Right ventricle myocardium inferior (tissue), 1 donor: ENCODE data around the gene GPX1. TPM values are rescaled to one million over a fixed set of nuclear protein-coding genes. Genes with fewer than 3 reads are reported as not detected.
"Not testable (repeated sequence)": the region's sequence is repeated elsewhere in the genome, so short reads cannot be mapped to it uniquely, and the experiment has no call there.

ENCODE experiments used
- ATAC-seq: fragments of 200-7000 bp; cut with Tn5 transposase; one replicate; pipeline ENCODE4 v1.9.1; 2020; ENCODE audit warnings: mild to moderate bottlenecking, moderate library complexity
- DNase-seq: peaks from one replicate; pipeline ENCODE4 v3.0.0; 2021; ENCODE audit errors: missing footprints
- intact Hi-C: fragments of 100-400 bp; cut with DNase I; formaldehyde crosslinking; loops from one replicate; pipeline ENCODE4 v1.11.0; 2022
- long read RNA-seq: library from polyadenylated mRNA; unstranded; transcript quantifications from one replicate; pipeline ENCODE4 v2.0.0, GENCODE V29; 2021
- total RNA-seq: library from RNA; stranded (reverse); fragmentation: NEBNext Ultra II Directional; extraction: Animal tissue kit (Norgen Biotek cat#: 25700); gene quantifications from one replicate; pipeline ENCODE4 v1.2.1, GENCODE V29; 2021
- donor health status: DM: no; HTN: yes; CAD: no; lungs with severe emphysema.

Gene GPX1
- 136 TPM for total RNA-seq
- long read RNA-seq, transcript GPX1-201 (1 exons, 1,135 nt), result minor isoform, 20 of 86 reads
- long read RNA-seq, transcript GPX1-202 (2 exons, 1,151 nt), result major isoform, 66 of 86 reads
- long read RNA-seq, partial matches to known transcripts, result 0 of 86 reads
- long read RNA-seq, other reads (novel, unspliced or antisense), result 0 of 86 reads

DNA sequence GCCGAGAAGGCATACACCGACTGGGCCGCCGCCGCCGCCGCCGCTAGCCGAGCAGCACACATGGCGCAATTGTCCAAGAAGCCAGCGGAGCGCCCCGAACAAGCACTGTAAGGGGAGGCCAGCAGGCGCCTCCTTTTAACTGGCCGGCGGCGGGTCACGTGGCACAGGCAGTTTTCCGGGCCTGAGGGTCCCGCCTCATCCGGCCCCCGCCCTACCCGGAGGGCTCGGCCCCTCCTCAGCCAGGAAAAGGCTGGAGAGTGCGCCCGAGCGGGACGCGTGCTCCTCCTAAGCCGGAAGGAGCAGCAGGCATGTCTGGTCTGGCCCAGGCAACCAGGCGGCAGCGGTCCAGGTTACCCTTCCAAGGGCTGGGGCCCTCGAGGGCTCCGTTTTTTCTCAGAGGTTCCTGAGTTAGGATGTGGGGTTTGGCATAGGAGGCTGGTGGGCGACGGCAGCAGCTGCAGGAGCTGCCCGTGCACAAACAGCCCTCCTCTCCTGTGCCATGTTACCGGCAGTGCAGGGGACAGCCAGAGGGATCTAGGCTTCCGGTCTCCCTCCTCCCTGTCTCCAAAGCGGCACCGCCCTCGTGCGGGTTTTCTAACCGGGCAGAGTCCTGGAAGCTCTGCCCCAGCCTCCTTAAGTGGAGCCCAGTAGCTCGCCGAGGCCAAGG is at the start of gene GPX1:
Gene GPX1 (minus strand): TSS at position 137 of the 667 bp plus-strand sequence. CDS start 75 bp downstream, at position 62.
- ATAC-seq (peak; percentile 96), DNase-seq (peak; percentile 97)
- intact Hi-C loops, result loop anchor here (5.0 kb wide), 2 partner anchors 54 to 186 kb away; partner anchors contain the start of genes KLHDC8B, RHOA and TCTA

DNA sequence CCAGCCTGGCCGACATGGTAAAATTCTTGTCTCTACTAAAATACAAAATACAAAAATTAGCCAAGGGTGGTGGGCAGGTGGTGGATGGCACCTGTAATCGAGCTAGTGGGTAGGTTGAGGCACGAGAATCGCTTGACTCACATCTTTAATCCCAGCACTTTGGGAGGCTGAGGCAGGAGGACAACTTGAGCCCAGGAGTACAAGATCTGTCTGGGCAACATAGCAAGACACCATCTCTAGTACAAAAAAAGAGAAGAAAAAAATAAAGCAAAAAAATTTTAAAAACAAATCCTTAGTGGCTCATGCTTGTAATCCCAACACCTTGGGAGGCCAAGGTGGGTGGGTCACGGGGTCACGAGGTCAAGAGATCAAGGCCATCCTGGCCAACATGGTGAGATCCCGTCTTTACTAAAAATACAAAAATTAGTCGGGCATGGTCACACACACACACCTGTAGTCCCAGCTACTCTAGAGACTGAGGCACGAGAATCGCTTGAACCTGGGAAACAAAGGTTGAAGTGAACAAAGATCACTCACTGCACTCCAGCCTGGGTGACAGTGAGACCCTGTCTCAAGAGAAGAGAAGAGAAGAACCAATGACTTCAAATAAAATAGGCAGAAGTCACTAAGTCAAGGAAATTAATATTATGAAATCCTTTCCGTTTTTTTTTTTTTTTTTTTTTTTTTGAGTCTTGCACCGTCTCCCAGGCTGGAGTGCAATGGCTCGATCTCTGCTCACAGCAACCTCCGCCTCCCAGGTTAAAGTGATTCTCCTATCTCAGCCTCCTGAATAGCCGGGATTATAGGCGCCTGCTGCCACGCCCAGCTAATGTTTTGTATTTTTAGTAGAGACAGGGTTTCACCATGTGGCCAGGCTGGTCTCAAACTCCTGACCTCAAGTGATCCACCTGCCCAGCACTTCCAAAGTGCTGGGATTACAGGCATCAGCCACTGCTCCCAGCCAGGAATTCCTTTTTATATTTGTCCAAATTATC is 48.7 kb upstream of the GPX1 start:
- ATAC-seq, result no peak
- no peak for DNase-seq
- intact Hi-C loops, result no loop called here

DNA sequence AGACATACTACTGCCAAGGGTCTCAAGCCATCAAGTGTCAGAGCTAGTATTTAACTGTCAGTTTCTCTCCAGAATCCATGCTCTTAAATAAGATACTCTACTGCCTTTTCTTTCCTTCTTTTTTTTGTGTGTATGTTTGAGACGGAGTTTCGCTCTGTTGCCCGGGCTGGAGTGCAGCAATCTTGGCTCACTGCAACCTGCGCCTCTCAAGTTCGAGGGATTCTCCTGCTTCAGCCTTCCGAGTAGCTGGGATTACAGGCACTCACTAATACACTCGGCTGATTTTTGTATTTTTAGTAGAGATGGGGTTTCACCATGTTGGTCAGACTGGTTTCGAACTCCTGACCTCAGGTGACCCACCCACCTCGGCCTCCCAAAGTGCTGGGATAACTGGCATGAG is 47.4 kb upstream of the GPX1 start:
- DNase-seq, intact Hi-C loops: not testable (repeated sequence)

DNA sequence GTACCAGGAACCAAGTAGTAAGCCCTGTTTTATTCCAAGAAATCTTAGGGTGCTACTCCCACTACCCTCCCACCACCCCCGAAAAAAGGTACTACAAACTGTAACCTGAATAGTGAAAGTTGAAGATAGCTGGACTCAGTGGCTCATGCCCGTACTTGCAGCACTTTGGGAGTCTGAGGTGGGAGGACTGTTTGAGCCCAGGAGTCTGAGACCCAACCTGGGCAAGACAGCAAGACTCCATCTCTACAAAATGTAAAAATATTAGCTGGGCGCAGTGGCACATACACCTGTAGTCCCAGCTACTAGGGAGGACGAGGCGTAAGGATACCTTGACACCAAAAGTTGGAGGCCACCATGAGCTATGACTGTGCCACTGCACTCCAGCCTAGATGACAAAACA is 45.7 kb upstream of the GPX1 start:
- ATAC-seq (no peak), DNase-seq (no peak)
- intact Hi-C loops, result no loop called here

More for the DNA sequence above, 47.4 kb upstream of the GPX1 start:
- peak; percentile 24 for ATAC-seq

GRCh38 chr3:49401766-49402165 is 43.6 kb upstream of the GPX1 start:
- ATAC-seq (no peak), DNase-seq (no peak)
- intact Hi-C loops, result no loop called here

DNA sequence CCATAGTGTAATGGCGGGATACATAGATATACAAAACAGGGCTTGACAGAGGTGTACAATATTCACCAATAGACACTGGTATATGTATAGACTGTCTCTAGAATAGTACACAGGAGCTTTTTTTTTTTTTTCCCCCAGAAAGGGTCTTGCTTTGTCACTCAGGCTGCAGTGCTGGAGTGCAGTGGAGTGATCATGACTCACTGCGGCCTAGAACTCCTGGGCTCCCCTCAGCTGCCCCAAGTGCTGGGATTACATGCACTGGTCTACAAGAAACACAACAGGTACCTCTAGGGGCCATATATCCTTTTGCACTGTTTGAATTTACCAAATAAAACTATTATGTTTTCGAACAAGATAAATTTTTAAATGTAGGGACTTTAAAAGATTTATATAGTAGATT is 41.3 kb upstream of the GPX1 start:
- intact Hi-C loops, result no loop called here
- ATAC-seq (no peak), DNase-seq (no peak)

DNA sequence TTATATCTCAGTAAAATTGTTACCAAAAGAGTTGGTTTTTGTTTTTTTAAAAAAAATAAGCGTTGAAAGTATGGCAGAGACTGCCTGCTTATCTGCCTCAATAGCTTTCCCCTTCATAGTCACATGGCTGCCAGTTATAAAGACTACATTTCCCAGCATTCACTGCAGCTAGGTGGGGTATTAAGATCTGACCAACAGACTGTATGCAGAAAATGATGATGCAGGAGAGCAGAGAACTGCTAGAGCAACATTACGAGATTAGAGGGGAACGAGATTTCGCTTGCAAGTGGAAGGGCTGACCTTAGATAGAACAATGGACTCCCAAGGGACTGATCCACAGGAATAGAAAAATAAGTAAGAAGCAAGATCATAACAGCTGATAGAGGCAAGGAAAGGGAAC is 39.3 kb upstream of the GPX1 start:
- ATAC-seq, result peak; percentile 50
- no peak for DNase-seq
- intact Hi-C loops, result no loop called here

GRCh38 chr3:49391310-49391709 is 33.2 kb upstream of the GPX1 start:
- ATAC-seq, intact Hi-C loops, DNase-seq: not testable (repeated sequence)

- ATAC-seq (no peak), DNase-seq (no peak)
- intact Hi-C loops, result no loop called here
Observed at GRCh38 chr3:49389297-49389696, 31.1 kb upstream of the GPX1 start.

GRCh38 chr3:49388289-49388820 is 30.2 kb upstream of the GPX1 start:
- intact Hi-C loops, result no loop called here
- DNase-seq (no peak), ATAC-seq (no peak)

DNA sequence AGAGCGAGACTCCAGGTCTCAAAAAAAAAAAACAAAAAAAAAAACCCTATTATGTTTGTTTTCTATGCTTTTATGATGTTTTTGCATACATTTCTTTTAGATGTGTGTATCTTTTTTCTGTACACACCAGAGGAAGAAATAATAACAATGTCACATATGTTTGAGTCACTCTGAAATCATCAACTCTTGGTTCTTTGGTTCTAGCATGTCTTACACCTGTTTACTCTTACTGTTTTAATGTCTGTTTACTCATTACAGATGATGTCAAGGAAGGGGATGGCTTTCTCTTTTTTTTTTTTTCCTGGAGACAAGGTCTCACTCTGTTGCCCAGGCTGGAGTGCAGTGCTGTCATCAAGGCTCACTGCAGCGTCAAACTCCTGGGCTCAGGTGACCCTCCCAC is 29.6 kb upstream of the GPX1 start:
- ATAC-seq (no peak), DNase-seq (no peak)
- intact Hi-C loops, result no loop called here

- intact Hi-C loops, result no loop called here
- ATAC-seq (no peak), DNase-seq (no peak)
Observed at GRCh38 chr3:49386056-49386756, 28.1 kb upstream of the GPX1 start.

GRCh38 chr3:49385617-49386016 is 27.5 kb upstream of the GPX1 start:
- intact Hi-C loops, result no loop called here
- ATAC-seq (no peak), DNase-seq (no peak)

GRCh38 chr3:49383387-49383786 is 25.2 kb upstream of the GPX1 start:
- DNase-seq (no peak), ATAC-seq (no peak)
- intact Hi-C loops, result no loop called here

- intact Hi-C loops, result no loop called here
- peak; percentile 61 for ATAC-seq
- no peak for DNase-seq
Observed at GRCh38 chr3:49378249-49378895, 20.2 kb upstream of the GPX1 start.

DNA sequence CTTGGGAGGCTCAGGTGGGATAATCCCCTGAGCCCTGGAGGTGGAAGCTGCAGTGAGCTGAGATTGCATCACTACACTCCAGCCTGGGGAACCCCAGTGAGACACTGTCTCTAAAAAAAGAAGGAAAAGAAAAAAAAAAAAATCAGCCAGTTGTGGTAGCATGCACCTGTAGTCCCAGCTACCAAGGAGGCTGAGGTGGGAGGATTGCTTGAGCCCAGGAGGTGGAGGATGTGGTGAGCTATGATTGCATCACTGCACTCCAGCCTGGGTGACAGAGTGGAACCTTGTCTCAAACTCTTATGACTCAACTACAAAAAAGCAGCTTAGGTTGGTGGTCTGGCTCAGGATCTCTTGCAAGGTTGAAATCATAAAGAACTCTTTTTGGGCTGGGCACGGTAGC is 19.3 kb upstream of the GPX1 start:
- no peak for DNase-seq
- intact Hi-C loops, result no loop called here
- peak; percentile 18 for ATAC-seq

DNA sequence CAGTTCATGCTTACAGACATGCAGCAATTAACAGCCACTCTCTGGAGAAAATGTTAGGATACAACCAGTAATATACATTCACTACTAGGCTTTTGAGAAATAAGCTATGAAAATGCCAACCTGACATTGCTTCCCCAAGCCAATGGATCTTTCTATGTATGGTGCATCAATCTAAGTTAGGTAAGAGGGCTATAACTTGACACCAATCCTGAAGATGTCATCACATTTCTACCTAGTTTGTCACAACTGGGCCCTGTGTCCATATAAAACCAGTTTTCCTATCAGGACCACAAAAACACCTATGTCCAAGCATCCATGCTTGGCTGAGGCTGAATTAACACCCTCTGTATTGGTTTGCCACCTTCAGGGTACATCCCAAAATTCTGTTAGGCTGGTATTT is 13.8 kb upstream of the GPX1 start:
- intact Hi-C loops, result no loop called here
- no peak for ATAC-seq
- DNase-seq, result no peak

DNA sequence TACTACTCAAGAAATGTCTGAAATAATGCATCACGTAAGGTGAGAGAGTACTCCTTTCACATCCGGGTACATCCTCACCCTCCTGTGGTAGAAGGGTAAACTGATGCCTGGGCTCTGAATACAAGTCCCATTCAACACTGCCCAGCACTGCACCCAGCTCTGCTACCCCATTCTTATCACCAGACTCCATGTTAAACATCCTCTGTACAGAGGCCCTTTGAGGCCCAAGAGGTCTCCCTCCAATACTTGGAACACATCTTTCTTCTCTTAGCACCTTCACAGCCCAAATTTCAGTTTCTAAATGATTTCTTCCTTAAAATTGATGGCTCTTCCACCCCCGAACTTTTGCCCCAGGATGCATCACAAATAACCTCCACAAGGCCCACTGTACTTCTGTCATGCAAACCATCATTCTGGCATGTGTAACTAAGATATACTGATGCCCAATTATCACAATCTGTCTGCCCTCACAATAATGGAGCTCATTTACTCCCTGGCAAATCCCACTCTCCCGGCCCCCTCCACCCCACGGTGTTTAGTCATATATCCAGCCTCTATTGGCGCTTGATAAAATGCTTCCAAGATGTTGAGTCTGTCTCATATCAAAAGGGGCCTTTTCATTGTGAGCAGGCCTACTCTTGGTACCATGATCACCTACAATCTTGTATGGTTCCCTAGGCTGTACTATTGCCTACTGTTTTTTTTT is 12.6 kb upstream of the GPX1 start:
- no peak for ATAC-seq

More for the DNA sequence above, 12.6 kb upstream of the GPX1 start:
- DNase-seq, result no peak
- intact Hi-C loops, result no loop called here
